Caco-2 (cell line): ENCODE measurements around the gene LIG1. TPM values are rescaled to one million over a fixed set of nuclear protein-coding genes. Genes with fewer than 3 reads are reported as not detected.

Experiments used
- BruUV-seq: library from RNA; stranded (reverse); fragments of 400-500 nt; replicated peaks from 2 replicates; lab custom pipeline; 2021; lab: Mats Ljungman, UMichigan
- CTCF ChIA-PET: fragments of 300-600 bp; sonication (Branson Sonifier 250); formaldehyde crosslinking; loops from one replicate; lab custom pipeline; 2022; ENCODE audit warnings: antibody characterized with exemption; lab: Charles Lee
- POLR2A ChIA-PET: fragments of 300-600 bp; sonication (Branson Sonifier 250); formaldehyde crosslinking; loops from one replicate; lab custom pipeline; 2022; ENCODE audit warnings: antibody characterized with exemption; lab: Charles Lee
- DNase-seq, 2 experiments: peaks; one replicate each; pipeline versions ENCODE4 v3.0.0 to v3.0.0-alpha.2; 2020 to 2022
- H3K27me3 ChIP-seq: replicated peaks from 2 replicates; pipeline ENCODE4 v1.6.0; 2011; ENCODE audit warnings: low read length; ENCODE audit not compliant: control insufficient read depth, insufficient read depth
- H3K36me3 ChIP-seq: 2 replicates; pipeline ENCODE4 v1.5.1; 2011; ENCODE audit warnings: low read length; ENCODE audit not compliant: control insufficient read depth, insufficient read depth
- H3K4me1 ChIP-seq: fragments of 250-450 bp; sonication (Bioruptor Pico); 2 replicates; pipeline ENCODE4 v1.5.1; 2020; ENCODE audit warnings: mild to moderate bottlenecking
- H3K4me3 ChIP-seq: 2 replicates; pipeline ENCODE4 v1.5.1; 2011; ENCODE audit warnings: low read depth, mild to moderate bottlenecking, control low read depth, low read length
- H3K9me3 ChIP-seq: fragments of 250-450 bp; sonication (Bioruptor Pico); 2 replicates; pipeline ENCODE4 v1.5.1; 2020; ENCODE audit warnings: mild to moderate bottlenecking, moderate library complexity
- H3K27ac Mint-ChIP-seq: one replicate; pipeline ENCODE4 v1.8.0; 2022; ENCODE audit warnings: mixed read lengths; ENCODE audit not compliant: unreplicated experiment
- H3K27me3 Mint-ChIP-seq: one replicate; pipeline ENCODE4 v1.8.0; 2022; ENCODE audit warnings: mixed read lengths; ENCODE audit not compliant: insufficient read depth, unreplicated experiment
- H3K36me3 Mint-ChIP-seq: one replicate; pipeline ENCODE4 v1.8.0; 2022; ENCODE audit warnings: mild to moderate bottlenecking, mixed read lengths; ENCODE audit not compliant: insufficient read depth, unreplicated experiment
- H3K4me1 Mint-ChIP-seq: one replicate; pipeline ENCODE4 v1.8.0; 2022; ENCODE audit warnings: low read depth, mixed read lengths; ENCODE audit not compliant: unreplicated experiment
- H3K4me3 Mint-ChIP-seq: one replicate; pipeline ENCODE4 v1.8.0; 2022; ENCODE audit warnings: mild to moderate bottlenecking, moderate library complexity, mixed read lengths; ENCODE audit not compliant: unreplicated experiment
- H3K9me3 Mint-ChIP-seq: one replicate; pipeline ENCODE4 v1.8.0; 2022; ENCODE audit warnings: mixed read lengths; ENCODE audit not compliant: unreplicated experiment
- intact Hi-C: fragments of 100-400 bp; cut with micrococcal nuclease; formaldehyde crosslinking; loops from one replicate; pipeline ENCODE4 v1.10.0; 2022; ENCODE audit not compliant: unreplicated experiment
- total RNA-seq: library from RNA; stranded (reverse); gene quantifications from 2 replicates; pipeline ENCODE4 v1.2.3, GENCODE V29; 2022
- TF ChIP-seq, protein P1 (sequence below), 2 experiments: fragments of 200-600 bp in 1 of 2; IDR thresholded peaks; 1 replicate in 1 of 2; 2 replicates in 1 of 2; pipeline versions ENCODE4 v1.5.1 to v1.8.0; 2011 to 2022; ENCODE audit warnings: antibody characterized with exemption in 1 of 2, control low read depth in 1 of 2, inconsistent platforms in 1 of 2, low read depth in 1 of 2, low read length in 1 of 2, mild to moderate bottlenecking in 1 of 2, moderate library complexity in 1 of 2; ENCODE audit not compliant: insufficient read depth in 1 of 2, severe bottlenecking in 1 of 2, unreplicated experiment in 1 of 2

Gene LIG1
- total RNA-seq, 1 experiment from 2014 or later = 78.7 TPM

- H3K9me3 Mint-ChIP-seq = no peaks in the 10 kb centered on the region
These were observed 52.0 kb downstream of the LIG1 start for GRCh38 chr19:48118131-48118517.

DNA sequence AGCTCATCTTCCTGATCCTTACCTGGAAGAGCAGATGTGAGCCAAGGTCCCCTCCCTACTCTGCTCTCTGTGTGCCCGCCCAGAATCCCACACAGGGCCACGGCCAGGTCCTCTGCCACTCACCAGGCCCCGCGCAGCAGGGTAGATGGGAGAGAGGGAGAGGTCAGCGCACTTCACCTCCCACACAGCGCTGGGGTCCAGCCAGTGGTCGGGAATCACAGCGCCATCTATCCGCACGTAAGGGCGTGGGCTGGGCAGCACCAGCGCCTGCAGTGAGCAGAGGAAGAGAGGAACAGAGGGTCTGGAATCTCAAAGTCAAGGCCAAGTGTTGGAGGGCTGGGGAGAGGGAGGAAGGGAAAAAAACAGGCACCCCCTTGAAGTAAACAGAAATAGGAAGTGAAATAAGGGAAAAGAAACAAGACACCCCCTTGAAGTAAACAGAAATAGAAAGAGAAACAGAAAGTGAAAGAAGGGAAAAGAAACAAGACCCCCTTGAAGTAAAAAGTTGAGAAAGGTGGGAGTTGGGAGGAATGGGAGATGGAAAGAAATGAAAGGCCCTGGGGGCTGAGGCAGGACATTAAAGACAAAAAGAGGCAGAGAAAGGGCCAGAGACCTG is 52.5 kb downstream of the LIG1 start:
- ChIA-PET POLR2A (no interaction called here), CTCF (no interaction called here)
- intact Hi-C loops = no loop called here
- H3K36me3 Mint-ChIP-seq = peaks cover 17% of the 10 kb centered on the region
- DNase-seq = no peak
- H3K4me1 Mint-ChIP-seq = peaks cover 5% of the 10 kb centered on the region
- no TSS peak for BruUV-seq
- TF ChIP-seq, protein P1, sequence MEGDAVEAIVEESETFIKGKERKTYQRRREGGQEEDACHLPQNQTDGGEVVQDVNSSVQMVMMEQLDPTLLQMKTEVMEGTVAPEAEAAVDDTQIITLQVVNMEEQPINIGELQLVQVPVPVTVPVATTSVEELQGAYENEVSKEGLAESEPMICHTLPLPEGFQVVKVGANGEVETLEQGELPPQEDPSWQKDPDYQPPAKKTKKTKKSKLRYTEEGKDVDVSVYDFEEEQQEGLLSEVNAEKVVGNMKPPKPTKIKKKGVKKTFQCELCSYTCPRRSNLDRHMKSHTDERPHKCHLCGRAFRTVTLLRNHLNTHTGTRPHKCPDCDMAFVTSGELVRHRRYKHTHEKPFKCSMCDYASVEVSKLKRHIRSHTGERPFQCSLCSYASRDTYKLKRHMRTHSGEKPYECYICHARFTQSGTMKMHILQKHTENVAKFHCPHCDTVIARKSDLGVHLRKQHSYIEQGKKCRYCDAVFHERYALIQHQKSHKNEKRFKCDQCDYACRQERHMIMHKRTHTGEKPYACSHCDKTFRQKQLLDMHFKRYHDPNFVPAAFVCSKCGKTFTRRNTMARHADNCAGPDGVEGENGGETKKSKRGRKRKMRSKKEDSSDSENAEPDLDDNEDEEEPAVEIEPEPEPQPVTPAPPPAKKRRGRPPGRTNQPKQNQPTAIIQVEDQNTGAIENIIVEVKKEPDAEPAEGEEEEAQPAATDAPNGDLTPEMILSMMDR (IDR thresholded peaks at IDR 0.05; ENCODE audit: insufficient read depth in 1 of 2, low read depth in 1 of 2, low read length in 1 of 2, severe bottlenecking in 1 of 2, unreplicated experiment in 1 of 2) = no peak
- no peak overlapping the region for H3K4me3 Mint-ChIP-seq
- Histone ChIP-seq H3K27me3 (no peaks in the 10 kb centered on the region), H3K36me3 (no peaks in the 10 kb centered on the region), H3K9me3 (no peaks in the 10 kb centered on the region), H3K4me3 (no peak overlapping the region), H3K4me1 (no peaks in the 10 kb centered on the region)
- H3K9me3 Mint-ChIP-seq = no peaks in the 10 kb centered on the region
- H3K27me3 Mint-ChIP-seq = no peaks in the 10 kb centered on the region
- no peak overlapping the region for H3K27ac Mint-ChIP-seq

More at GRCh38 chr19:48118131-48118517, 52.0 kb downstream of the LIG1 start:
- no peak overlapping the region for H3K27ac Mint-ChIP-seq
- Histone ChIP-seq H3K9me3 (no peaks in the 10 kb centered on the region), H3K27me3 (no peaks in the 10 kb centered on the region), H3K4me3 (no peak overlapping the region), H3K36me3 (no peaks in the 10 kb centered on the region), H3K4me1 (0 out of 2 replicates have a peak, but pooled peaks cover 1% of the 10 kb centered on the region)
- H3K36me3 Mint-ChIP-seq = peaks cover 22% of the 10 kb centered on the region
- H3K27me3 Mint-ChIP-seq = no peaks in the 10 kb centered on the region
- H3K4me1 Mint-ChIP-seq = peaks cover 5% of the 10 kb centered on the region
- ChIA-PET CTCF (no interaction called here), POLR2A (no interaction called here)
- intact Hi-C loops = no loop called here
- no TSS peak for BruUV-seq
- no peak overlapping the region for H3K4me3 Mint-ChIP-seq
- TF ChIP-seq, protein P1 (IDR thresholded peaks at IDR 0.05; ENCODE audit: insufficient read depth in 1 of 2, low read depth in 1 of 2, low read length in 1 of 2, severe bottlenecking in 1 of 2, unreplicated experiment in 1 of 2) = no peak
- no peak for DNase-seq

DNA sequence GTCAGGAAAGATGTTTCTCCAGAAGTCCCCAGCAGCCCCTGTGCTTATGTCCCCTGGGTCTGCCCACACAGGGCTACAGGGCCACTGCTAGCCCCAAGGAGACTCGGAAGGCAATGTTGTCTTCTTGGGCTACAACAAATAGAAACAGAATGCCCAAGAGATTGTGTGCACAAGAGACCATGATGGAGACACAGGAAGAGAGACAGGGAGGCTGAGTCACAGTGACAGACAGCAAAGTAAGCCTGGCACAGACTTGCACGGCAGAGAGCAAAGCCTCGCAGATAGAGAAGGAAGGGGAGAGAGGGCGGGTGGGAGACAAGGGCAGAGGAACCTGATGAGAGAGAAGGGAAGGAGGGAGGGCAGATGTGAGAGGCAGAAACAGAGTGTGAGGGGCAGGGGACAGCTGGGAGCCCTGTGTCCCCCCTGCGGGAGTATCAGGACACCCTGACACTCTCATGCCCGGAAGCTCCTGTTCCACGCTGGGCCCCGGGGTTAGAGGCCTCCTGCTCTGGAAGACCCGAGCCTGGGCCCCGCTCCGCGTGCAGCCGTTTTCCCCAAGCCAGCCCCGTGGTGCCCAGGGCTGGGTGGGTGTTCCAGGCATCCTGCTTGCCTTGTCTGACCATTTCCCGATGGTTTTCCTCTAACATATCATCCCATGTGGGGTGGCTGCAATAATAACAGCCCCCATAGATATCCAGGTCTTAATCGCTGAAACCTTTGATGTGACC is 56.8 kb downstream of the LIG1 start:
- Histone ChIP-seq H3K27me3 (no peaks in the 10 kb centered on the region), H3K4me3 (no peak overlapping the region), H3K9me3 (no peaks in the 10 kb centered on the region), H3K4me1 (peaks cover 7% of the 10 kb centered on the region), H3K36me3 (no peaks in the 10 kb centered on the region)
- H3K36me3 Mint-ChIP-seq = peaks cover 22% of the 10 kb centered on the region
- H3K4me1 Mint-ChIP-seq = no peaks in the 10 kb centered on the region
- no peaks in the 10 kb centered on the region for H3K9me3 Mint-ChIP-seq
- CTCF ChIA-PET = interaction anchor here (0.6 kb wide), 1 partner anchor 104 kb away, joined by 3 read pairs; no protein-coding TSS in a partner anchor
- no peak overlapping the region for H3K27ac Mint-ChIP-seq
- no peak overlapping the region for H3K4me3 Mint-ChIP-seq
- DNase-seq = no peak
- TF ChIP-seq, protein P1 (IDR thresholded peaks at IDR 0.05; ENCODE audit: insufficient read depth in 1 of 2, low read depth in 1 of 2, low read length in 1 of 2, severe bottlenecking in 1 of 2, unreplicated experiment in 1 of 2) = no peak
- no peaks in the 10 kb centered on the region for H3K27me3 Mint-ChIP-seq
- POLR2A ChIA-PET = no interaction called here
- no TSS peak for BruUV-seq
- intact Hi-C loops = no loop called here
